Loucy (cell line): Measurements from ENCODE around the gene SPATA17.

Source experiments
- H2AFZ ChIP-seq: fragments of 200-600 bp; sonication (generic); 2 replicates; pipeline ENCODE4 v1.6.0; 2016; ENCODE audit warnings: antibody characterized with exemption, mild to moderate bottlenecking, low read length, moderate library complexity
- H3F3A ChIP-seq: fragments of 200-600 bp; 2 replicates; pipeline ENCODE4 v1.6.0; 2016; ENCODE audit warnings: antibody characterized with exemption, low read depth, mild to moderate bottlenecking
- H3K27me3 ChIP-seq: fragments of 200-600 bp; sonication (generic); 2 replicates; pipeline ENCODE4 v1.6.1; 2014; ENCODE audit warnings: low read length, mild to moderate bottlenecking; ENCODE audit not compliant: insufficient read depth, poor library complexity, severe bottlenecking
- H3K36me3 ChIP-seq: fragments of 200-600 bp; sonication (generic); 2 replicates; pipeline ENCODE4 v1.6.1; 2016; ENCODE audit warnings: low read length; ENCODE audit not compliant: insufficient read depth
- H3K4me1 ChIP-seq: fragments of 200-600 bp; sonication (generic); 2 replicates; pipeline ENCODE4 v1.5.1; 2014; ENCODE audit warnings: low read length, mild to moderate bottlenecking; ENCODE audit not compliant: insufficient read depth, poor library complexity, severe bottlenecking
- H3K4me2 ChIP-seq: fragments of 200-600 bp; sonication (generic); 2 replicates; pipeline ENCODE4 v1.6.0; 2014; ENCODE audit warnings: antibody characterized with exemption, low read length, low read depth, mild to moderate bottlenecking; ENCODE audit not compliant: poor library complexity, severe bottlenecking
- H3K4me3 ChIP-seq: fragments of 200-600 bp; sonication (generic); 2 replicates; pipeline ENCODE4 v1.5.1; 2014; ENCODE audit warnings: low read length, mild to moderate bottlenecking, mixed read lengths; ENCODE audit not compliant: poor library complexity, severe bottlenecking
- H3K79me2 ChIP-seq: fragments of 200-600 bp; sonication (generic); 2 replicates; pipeline ENCODE4 v1.6.1; 2014; ENCODE audit warnings: low read length; ENCODE audit not compliant: insufficient read depth
- H3K9ac ChIP-seq: fragments of 200-600 bp; sonication (generic); 2 replicates; pipeline ENCODE4 v1.6.0; 2014; ENCODE audit warnings: mild to moderate bottlenecking, low read depth, low read length, moderate library complexity; ENCODE audit not compliant: poor library complexity, severe bottlenecking
- H3K9me2 ChIP-seq: fragments of 200-600 bp; sonication (generic); replicated peaks from 2 replicates; pipeline ENCODE4 v1.6.1; 2016; ENCODE audit warnings: low read depth, low read length, mixed read lengths
- H3K9me3 ChIP-seq: fragments of 200-600 bp; sonication (generic); 2 replicates; pipeline ENCODE4 v1.6.1; 2014; ENCODE audit warnings: mild to moderate bottlenecking, antibody characterized with exemption, low read length, low read depth; ENCODE audit not compliant: insufficient read depth
- H4K20me1 ChIP-seq: fragments of 200-600 bp; sonication (generic); 2 replicates; pipeline ENCODE4 v1.6.0; 2014; ENCODE audit warnings: antibody characterized with exemption, low read length, mild to moderate bottlenecking; ENCODE audit not compliant: insufficient read depth, poor library complexity, severe bottlenecking
- EZH2phosphoT487 ChIP-seq: fragments of 200-600 bp; IDR thresholded peaks from 2 replicates; pipeline ENCODE4 v1.6.1; 2018; ENCODE audit warnings: antibody characterized with exemption, mild to moderate bottlenecking, moderate library complexity, borderline replicate concordance
- TF ChIP-seq, protein P1 (sequence below): fragments of 200-600 bp; sonication (generic); conservative IDR thresholded peaks from 2 replicates; pipeline ENCODE4 v1.5.1; 2014; ENCODE audit warnings: mild to moderate bottlenecking, antibody characterized with exemption, low read length

Gene SPATA17

DNA sequence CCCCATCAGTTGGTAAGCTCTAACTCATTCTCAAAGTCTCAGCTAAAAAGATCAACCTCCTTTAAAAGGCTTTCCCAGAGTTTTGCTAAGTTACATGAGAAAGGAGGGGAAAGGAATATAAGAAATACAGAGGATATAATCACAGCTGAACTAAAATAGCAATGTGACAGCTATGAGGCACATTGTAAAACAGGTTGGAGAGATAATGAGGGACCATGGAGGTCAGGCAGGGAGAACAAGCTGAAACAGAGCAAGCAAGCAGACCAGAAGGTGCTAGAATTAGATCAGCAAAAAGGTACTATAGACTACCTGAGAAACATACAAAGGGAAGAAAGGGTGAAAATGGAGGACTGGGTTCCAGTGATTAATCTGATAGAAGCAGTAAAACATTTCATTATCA lies 28.8 kb upstream of the SPATA17 start:
- no peak overlapping the region for H2AFZ ChIP-seq
- no peak overlapping the region for H3K4me2 ChIP-seq
- no peaks in the 10 kb centered on the region for H3K4me1 ChIP-seq
- TF ChIP-seq, protein P1, sequence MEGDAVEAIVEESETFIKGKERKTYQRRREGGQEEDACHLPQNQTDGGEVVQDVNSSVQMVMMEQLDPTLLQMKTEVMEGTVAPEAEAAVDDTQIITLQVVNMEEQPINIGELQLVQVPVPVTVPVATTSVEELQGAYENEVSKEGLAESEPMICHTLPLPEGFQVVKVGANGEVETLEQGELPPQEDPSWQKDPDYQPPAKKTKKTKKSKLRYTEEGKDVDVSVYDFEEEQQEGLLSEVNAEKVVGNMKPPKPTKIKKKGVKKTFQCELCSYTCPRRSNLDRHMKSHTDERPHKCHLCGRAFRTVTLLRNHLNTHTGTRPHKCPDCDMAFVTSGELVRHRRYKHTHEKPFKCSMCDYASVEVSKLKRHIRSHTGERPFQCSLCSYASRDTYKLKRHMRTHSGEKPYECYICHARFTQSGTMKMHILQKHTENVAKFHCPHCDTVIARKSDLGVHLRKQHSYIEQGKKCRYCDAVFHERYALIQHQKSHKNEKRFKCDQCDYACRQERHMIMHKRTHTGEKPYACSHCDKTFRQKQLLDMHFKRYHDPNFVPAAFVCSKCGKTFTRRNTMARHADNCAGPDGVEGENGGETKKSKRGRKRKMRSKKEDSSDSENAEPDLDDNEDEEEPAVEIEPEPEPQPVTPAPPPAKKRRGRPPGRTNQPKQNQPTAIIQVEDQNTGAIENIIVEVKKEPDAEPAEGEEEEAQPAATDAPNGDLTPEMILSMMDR = no peak
- TF ChIP-seq EZH2phosphoT487 = no peak
- H3K36me3 ChIP-seq = no peaks in the 10 kb centered on the region
- H3K4me3 ChIP-seq = no peak overlapping the region
- no peaks in the 10 kb centered on the region for H3K9me3 ChIP-seq
- H4K20me1 ChIP-seq = no peaks in the 10 kb centered on the region
- H3K79me2 ChIP-seq = no peaks in the 10 kb centered on the region
- no peaks in the 10 kb centered on the region for H3K27me3 ChIP-seq
- H3K9ac ChIP-seq = no peak overlapping the region
- H3F3A ChIP-seq = no peaks in the 10 kb centered on the region
- no peaks in the 10 kb centered on the region for H3K9me2 ChIP-seq

- no peak overlapping the region for H3K9ac ChIP-seq
- peaks cover 4% of the 10 kb centered on the region; the same call in 1 of the 2 replicates for H3K36me3 ChIP-seq
- H3K4me3 ChIP-seq = no peak overlapping the region
- no peaks in the 10 kb centered on the region for H4K20me1 ChIP-seq
- H3K4me2 ChIP-seq = no peak overlapping the region
- no peak for TF ChIP-seq EZH2phosphoT487
- TF ChIP-seq, protein P1 = no peak
- H2AFZ ChIP-seq = no peak overlapping the region
- H3K4me1 ChIP-seq = no peaks in the 10 kb centered on the region
- H3F3A ChIP-seq = no peaks in the 10 kb centered on the region; the same call in 1 of the 2 replicates
- no peaks in the 10 kb centered on the region for H3K9me3 ChIP-seq
- no peaks in the 10 kb centered on the region for H3K79me2 ChIP-seq
- no peaks in the 10 kb centered on the region for H3K27me3 ChIP-seq
- no peaks in the 10 kb centered on the region for H3K9me2 ChIP-seq
Observed at GRCh38 chr1:217605390-217605789, 25.8 kb upstream of the SPATA17 start.

DNA sequence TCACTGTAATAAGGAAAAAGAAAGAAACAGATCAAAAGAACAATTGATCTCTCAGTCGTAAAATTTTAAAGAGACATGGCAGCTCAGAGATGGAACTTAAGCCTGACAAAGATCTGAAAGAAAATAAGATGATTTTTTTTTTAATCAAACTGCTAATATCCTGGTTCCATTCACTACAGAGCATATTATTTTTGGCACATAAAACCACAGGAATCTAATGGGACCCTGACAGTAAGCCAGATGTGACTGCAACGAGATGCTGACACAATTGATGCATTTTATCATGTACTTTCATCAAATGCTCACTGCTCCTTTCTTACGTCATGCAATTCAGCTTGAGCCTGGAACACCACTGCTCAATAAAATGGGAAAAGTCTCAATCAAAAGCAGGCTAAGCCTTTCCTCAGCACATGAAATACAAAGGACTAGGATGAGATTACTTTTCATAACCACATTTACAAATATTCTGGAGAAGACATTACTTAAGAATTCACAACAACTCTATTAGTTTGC lies 16.9 kb upstream of the SPATA17 start:
- Histone ChIP-seq H3K4me2 (no peak overlapping the region), H4K20me1 (no peaks in the 10 kb centered on the region), H3K79me2 (no peaks in the 10 kb centered on the region), H3K4me1 (no peaks in the 10 kb centered on the region), H2AFZ (no peak overlapping the region), H3K36me3 (peaks cover 1% of the 10 kb centered on the region; the same call in 1 of the 2 replicates), H3K9ac (no peak overlapping the region), H3K4me3 (no peak overlapping the region), H3K27me3 (no peaks in the 10 kb centered on the region), H3K9me3 (no peaks in the 10 kb centered on the region), H3K9me2 (no peaks in the 10 kb centered on the region), H3F3A (no peaks in the 10 kb centered on the region)
- TF ChIP-seq, protein P1 = no peak
- no peak for TF ChIP-seq EZH2phosphoT487
